Spleen (tissue), 11 donors: Measurements from ENCODE around the gene FLT4. TPM values are rescaled to one million over a fixed set of nuclear protein-coding genes. Genes with fewer than 3 reads are reported as not detected.

Source experiments
- DNase-seq: peaks from one replicate; pipeline ENCODE4 v3.0.0-alpha.2; 2020
- H3K27ac ChIP-seq, 8 donors: fragments of 200-600 bp; sonication (generic) in 7 of 8; 1 replicate in 4 of 8; 2 replicates in 4 of 8; pipeline versions ENCODE4 v1.5.0 to v1.8.0; 2016 to 2021; ENCODE audit warnings: inconsistent platforms in 4 of 8, mild to moderate bottlenecking in 4 of 8, moderate library complexity in 1 of 8
- H3K27me3 ChIP-seq, 7 donors: fragments of 200-600 bp; sonication (generic) in 6 of 7; replicated peaks in 1 of 7; 1 replicate in 4 of 7; 2 replicates in 3 of 7; pipeline versions ENCODE4 v1.5.0 to v1.8.0; 2016 to 2021; ENCODE audit warnings: inconsistent platforms in 3 of 7, mild to moderate bottlenecking in 1 of 7
- H3K36me3 ChIP-seq, 6 donors: fragments of 200-600 bp; sonication (generic) in 5 of 6; 1 replicate in 4 of 6; 2 replicates in 2 of 6; pipeline versions ENCODE4 v1.5.0 to v1.8.0; 2016 to 2021; ENCODE audit warnings: inconsistent platforms in 2 of 6
- H3K4me1 ChIP-seq, 6 donors: fragments of 200-600 bp; sonication (generic) in 5 of 6; 1 replicate in 3 of 6; 2 replicates in 3 of 6; pipeline versions ENCODE4 v1.5.0 to v1.8.0; 2016 to 2021; ENCODE audit warnings: inconsistent platforms in 3 of 6
- H3K4me3 ChIP-seq, 8 donors: fragments of 200-600 bp; sonication (generic) in 7 of 8; 1 replicate in 4 of 8; 2 replicates in 4 of 8; pipeline versions ENCODE4 v1.5.0 to v1.8.0; 2016 to 2021; ENCODE audit warnings: inconsistent platforms in 4 of 8, mild to moderate bottlenecking in 4 of 8, moderate library complexity in 2 of 8
- H3K9me3 ChIP-seq, 8 donors: fragments of 200-600 bp; sonication (generic) in 7 of 8; 1 replicate in 4 of 8; 2 replicates in 4 of 8; pipeline versions ENCODE4 v1.5.0 to v1.8.0; 2016 to 2021; ENCODE audit warnings: inconsistent platforms in 4 of 8
- POLR2A ChIP-seq, 3 donors: fragments of 450-650 bp; IDR thresholded peaks; one replicate each; pipeline ENCODE4 v1.5.1; 2017; ENCODE audit warnings: antibody characterized with exemption in 3 of 3, mild to moderate bottlenecking in 1 of 3
- POLR2AphosphoS5 ChIP-seq, 3 donors: sonication (generic); formaldehyde crosslinking; IDR thresholded peaks; one replicate each; pipeline ENCODE4 v1.5.1; 2017; ENCODE audit warnings: antibody characterized with exemption in 3 of 3
- WGBS, 5 donors: extraction: QIAGEN DNeasy Blood & Tissue Kit in 3 of 5; methylation state at CpG; one replicate each; pipeline versions ENCODE4 v1.1.5 to v1.1.7; 2013 to 2018; 5-methylcytosine and 5-hydroxymethylcytosine counted together
- intact Hi-C: fragments of 100-400 bp; cut with DNase I; formaldehyde crosslinking; loops from one replicate; pipeline ENCODE4 v1.15.0; 2023; ENCODE audit warnings: low total_unique reads
- polyA plus RNA-seq, 3 donors: library from polyadenylated mRNA; stranded (reverse); fragments of 200-250 nt; gene quantifications; one replicate each; pipeline ENCODE4 v1.2.1, GENCODE V29; 2013
- total RNA-seq, 7 donors: library from RNA; depleted of rRNA in 3 of 7; stranded (reverse); fragments of >200 nt in 3 of 7; fragmentation: NEBNext Ultra II Directional in 4 of 7; extraction: Animal tissue kit (Norgen Biotek cat#: 25700) in 4 of 7; gene quantifications; one replicate each; pipeline versions ENCODE4 v1.1.0 to v1.2.1, GENCODE V29; 2016 to 2021
- TF ChIP-seq, protein P1 (sequence below), 11 experiments: fragments of 200-600 bp in 7 of 11; fragments of 450-650 bp in 4 of 11; sonication (generic) in 4 of 11; IDR thresholded peaks in 8 of 11; conservative IDR thresholded peaks in 3 of 11; 1 replicate in 7 of 11; 2 replicates in 4 of 11; pipeline versions ENCODE4 v1.4.0 to v1.8.0; 2016 to 2021; ENCODE audit warnings: antibody characterized with exemption in 11 of 11, inconsistent platforms in 4 of 11, mild to moderate bottlenecking in 1 of 11
- donor health status: healthy with polysubstance abuse.
- donor health status: DM: no; HTN: no; CAD: no; lungs with moderate emphysema.
- donor health status: DM: no; HTN: no; CAD: no.
- donor health status: Bipolar disorder and iron deficiency.
- donor health status: healthy.
- donor health status: DM: no; HTN: no; CAD: no.
- donor health status: DM: yes; HTN: yes; CAD: no.

Gene FLT4
- total and polyA plus RNA-seq, 10 donors, result 3.5 to 61.4 (median 34.8) TPM

DNA sequence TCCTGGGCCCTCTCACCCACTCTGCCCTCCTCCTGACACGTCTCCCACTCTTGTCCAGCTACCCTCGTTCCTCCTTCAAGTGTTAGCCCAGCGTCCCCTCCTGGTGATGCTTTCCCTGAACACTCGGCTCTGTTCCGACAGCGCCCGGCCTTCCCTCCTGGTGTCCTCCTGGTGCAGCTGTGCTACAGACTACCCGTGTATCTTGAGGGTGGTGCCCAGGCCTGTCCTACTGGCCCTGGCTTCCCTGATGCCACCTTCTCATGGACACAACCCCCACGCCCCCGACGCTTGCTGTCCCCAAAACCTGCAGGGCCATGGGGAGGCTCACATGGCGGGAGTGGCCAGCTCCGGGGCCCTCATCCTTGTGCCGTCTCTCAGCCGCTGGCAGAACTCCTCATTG lies 36.7 kb downstream of the FLT4 start:
- TF ChIP-seq POLR2AphosphoS5 (IDR thresholded peaks at IDR 0.05) (no peak), POLR2A (IDR thresholded peaks at IDR 0.05) (no peak)
- TF ChIP-seq, protein P1, sequence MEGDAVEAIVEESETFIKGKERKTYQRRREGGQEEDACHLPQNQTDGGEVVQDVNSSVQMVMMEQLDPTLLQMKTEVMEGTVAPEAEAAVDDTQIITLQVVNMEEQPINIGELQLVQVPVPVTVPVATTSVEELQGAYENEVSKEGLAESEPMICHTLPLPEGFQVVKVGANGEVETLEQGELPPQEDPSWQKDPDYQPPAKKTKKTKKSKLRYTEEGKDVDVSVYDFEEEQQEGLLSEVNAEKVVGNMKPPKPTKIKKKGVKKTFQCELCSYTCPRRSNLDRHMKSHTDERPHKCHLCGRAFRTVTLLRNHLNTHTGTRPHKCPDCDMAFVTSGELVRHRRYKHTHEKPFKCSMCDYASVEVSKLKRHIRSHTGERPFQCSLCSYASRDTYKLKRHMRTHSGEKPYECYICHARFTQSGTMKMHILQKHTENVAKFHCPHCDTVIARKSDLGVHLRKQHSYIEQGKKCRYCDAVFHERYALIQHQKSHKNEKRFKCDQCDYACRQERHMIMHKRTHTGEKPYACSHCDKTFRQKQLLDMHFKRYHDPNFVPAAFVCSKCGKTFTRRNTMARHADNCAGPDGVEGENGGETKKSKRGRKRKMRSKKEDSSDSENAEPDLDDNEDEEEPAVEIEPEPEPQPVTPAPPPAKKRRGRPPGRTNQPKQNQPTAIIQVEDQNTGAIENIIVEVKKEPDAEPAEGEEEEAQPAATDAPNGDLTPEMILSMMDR (IDR thresholded peaks at IDR 0.05 in 8 of 11, conservative IDR thresholded peaks at IDR 0.05 in 3 of 11), result no peak
- Histone ChIP-seq H3K4me1 (no peaks in the 10 kb centered on the region), H3K27ac (no peak overlapping the region), H3K27me3 (peaks cover 0 to 9% (median 0%) of the 10 kb centered on the region in 7 donors), H3K9me3 (no peaks in the 10 kb centered on the region), H3K36me3 (peaks cover 0 to 47% (median 5%) of the 10 kb centered on the region in 6 donors), H3K4me3 (no peak overlapping the region)
- no peak for DNase-seq
- WGBS, 5 donors, result 85 to 94% (median 90%) methylated on average over 8 to 15 of the region's 15 CpGs
- intact Hi-C loops, result no loop called here

DNA sequence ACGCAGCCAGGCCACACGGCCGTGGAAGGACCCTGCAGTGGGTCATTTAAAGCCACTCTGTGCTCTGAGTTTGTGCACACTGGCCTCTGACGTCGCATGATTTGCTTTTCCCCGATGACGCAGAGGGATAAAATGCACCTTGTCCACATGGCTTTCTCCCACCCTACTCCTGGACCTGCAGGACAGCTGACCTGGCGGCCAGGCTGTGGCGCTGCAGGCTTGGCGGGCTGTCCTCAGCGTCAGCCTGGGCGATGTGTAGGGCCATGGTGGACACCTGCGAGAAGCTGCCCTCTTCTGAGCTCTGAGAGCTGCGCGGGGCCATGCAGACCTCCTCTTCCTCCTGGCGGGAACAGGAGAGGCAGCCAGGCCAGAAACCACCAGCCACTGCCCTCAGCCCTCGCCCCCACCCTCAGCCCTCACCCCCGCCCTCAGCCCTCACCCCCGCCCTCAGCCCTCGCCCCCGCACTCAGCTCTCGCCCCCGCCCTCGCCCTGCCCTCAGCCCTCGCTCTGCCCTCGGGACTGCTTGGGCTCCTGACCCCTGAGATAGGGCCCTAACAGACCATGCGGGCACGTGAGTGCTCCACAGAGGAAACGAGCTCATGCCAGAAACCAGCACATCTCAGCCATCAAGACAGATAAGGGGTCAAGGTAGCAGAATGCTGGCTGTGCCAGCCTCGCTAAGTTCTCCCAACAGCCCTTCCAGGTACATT lies 38.1 kb downstream of the FLT4 start:
- Histone ChIP-seq H3K4me3 (no peak overlapping the region), H3K36me3 (peaks cover 0 to 40% (median 1%) of the 10 kb centered on the region in 6 donors), H3K27ac (no peak overlapping the region), H3K4me1 (no peaks in the 10 kb centered on the region), H3K9me3 (no peaks in the 10 kb centered on the region), H3K27me3 (peaks cover 0 to 6% (median 0%) of the 10 kb centered on the region in 7 donors)
- intact Hi-C loops, result no loop called here
- no peak for DNase-seq
- no peak for TF ChIP-seq POLR2A (IDR thresholded peaks at IDR 0.05)
- TF ChIP-seq, protein P1 (IDR thresholded peaks at IDR 0.05 in 8 of 11, conservative IDR thresholded peaks at IDR 0.05 in 3 of 11), result no peak
- WGBS, 5 donors, result 84 to 89% (median 86%) methylated on average over 24 to 30 of the region's 30 CpGs

DNA sequence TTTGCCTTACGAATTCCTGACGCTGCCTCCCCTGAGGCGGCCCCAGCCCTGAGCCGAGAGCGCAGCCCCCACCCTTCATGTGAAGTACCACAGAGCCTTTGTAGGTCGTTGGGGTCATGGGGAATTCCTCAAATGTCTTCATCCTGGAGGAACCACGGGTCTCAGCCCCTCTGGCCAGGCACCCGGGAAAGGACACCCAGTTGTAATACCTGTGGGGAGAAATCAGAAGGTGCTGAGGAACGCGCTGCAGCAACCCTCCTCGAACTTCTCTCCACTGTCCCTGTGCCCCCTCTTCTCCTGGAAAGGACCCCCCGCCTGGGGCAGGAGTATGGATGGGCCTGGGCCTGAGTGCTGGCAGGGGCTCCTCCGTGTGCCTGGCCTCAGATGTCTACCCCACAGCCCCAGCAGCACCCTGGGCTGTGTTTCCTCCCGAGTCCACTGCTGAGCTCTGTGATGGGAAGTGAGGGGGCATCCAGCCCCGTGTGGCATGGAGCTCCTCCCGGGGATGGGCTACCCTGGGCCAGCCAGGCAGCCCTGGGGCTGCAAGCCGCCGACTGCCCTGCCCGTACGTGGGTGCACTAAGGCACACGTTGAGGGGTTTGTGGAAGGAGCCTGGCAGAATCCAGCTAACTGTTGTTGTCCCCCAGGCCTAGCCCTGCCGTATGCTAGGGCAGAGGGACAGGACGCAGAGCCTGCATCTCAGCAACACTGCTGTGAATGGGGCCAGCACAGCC lies 39.4 kb downstream of the FLT4 start:
- TF ChIP-seq POLR2AphosphoS5 (IDR thresholded peaks at IDR 0.05), result no peak
- TF ChIP-seq POLR2A (IDR thresholded peaks at IDR 0.05), result no peak
- TF ChIP-seq, protein P1 (IDR thresholded peaks at IDR 0.05 in 8 of 11, conservative IDR thresholded peaks at IDR 0.05 in 3 of 11), result no peak
- Histone ChIP-seq H3K4me3 (no peak overlapping the region), H3K27ac (no peak overlapping the region), H3K36me3 (peaks cover 0 to 38% (median 0%) of the 10 kb centered on the region in 6 donors), H3K27me3 (peaks cover 0 to 6% (median 0%) of the 10 kb centered on the region in 7 donors), H3K9me3 (no peaks in the 10 kb centered on the region), H3K4me1 (peaks cover 0 to 7% (median 0%) of the 10 kb centered on the region in 6 donors)
- intact Hi-C loops, result no loop called here
- no peak for DNase-seq
- WGBS, 5 donors, result 75 to 84% (median 83%) methylated on average over 8 to 23 of the region's 23 CpGs

DNA sequence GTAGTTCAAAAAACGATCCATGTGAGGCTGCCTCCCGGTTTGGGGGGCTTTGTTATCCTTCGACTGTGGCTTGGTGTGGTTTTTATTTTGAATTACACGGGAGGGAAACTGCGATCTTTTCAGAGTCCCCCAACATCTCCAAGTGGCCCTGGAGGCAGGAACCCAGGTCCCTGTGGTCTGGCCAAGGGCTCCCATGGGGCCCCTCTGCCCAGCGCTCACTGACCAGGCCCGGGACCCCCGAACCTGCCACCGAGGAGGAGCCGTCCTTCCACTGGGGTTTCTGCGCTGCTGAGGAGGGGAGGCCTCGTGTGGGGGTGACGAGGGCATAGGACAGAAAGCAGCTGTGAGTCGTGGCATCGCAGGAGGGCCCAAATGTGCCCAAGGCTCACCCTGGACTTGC lies 40.0 kb downstream of the FLT4 start:
- no peak overlapping the region for H3K4me3 ChIP-seq
- peaks cover 0 to 7% (median 0%) of the 10 kb centered on the region in 6 donors for H3K4me1 ChIP-seq
- H3K9me3 ChIP-seq, result no peaks in the 10 kb centered on the region
- H3K27me3 ChIP-seq, result peaks cover 0 to 6% (median 0%) of the 10 kb centered on the region in 7 donors
- 77 to 86% (median 86%) methylated on average over 13 to 15 of the region's 15 CpGs for WGBS, 5 donors
- no peak overlapping the region for H3K27ac ChIP-seq
- peaks cover 0 to 38% (median 0%) of the 10 kb centered on the region in 6 donors for H3K36me3 ChIP-seq
- no peak for TF ChIP-seq POLR2A (IDR thresholded peaks at IDR 0.05)
- TF ChIP-seq, protein P1 (IDR thresholded peaks at IDR 0.05 in 8 of 11, conservative IDR thresholded peaks at IDR 0.05 in 3 of 11), result no peak
- TF ChIP-seq POLR2AphosphoS5 (IDR thresholded peaks at IDR 0.05), result no peak
- no peak for DNase-seq
- intact Hi-C loops, result no loop called here
